GM18508 (cell line): ENCODE data around the gene SPTLC3.
A peak's percentile ranks its signal among the peaks of the same experiment; 100 is the strongest.
"Not testable (repeated sequence)": the region's sequence is repeated elsewhere in the genome, so short reads cannot be mapped to it uniquely, and the experiment has no call there.

Source experiments
- ATAC-seq: cut with Tn5 transposase; IDR thresholded peaks from one replicate; pipeline ENCODE4 v1.9.1; 2021; ENCODE audit warnings: moderate number of reproducible peaks; ENCODE audit not compliant: insufficient read depth, unreplicated experiment

SPTLC3 gene

DNA sequence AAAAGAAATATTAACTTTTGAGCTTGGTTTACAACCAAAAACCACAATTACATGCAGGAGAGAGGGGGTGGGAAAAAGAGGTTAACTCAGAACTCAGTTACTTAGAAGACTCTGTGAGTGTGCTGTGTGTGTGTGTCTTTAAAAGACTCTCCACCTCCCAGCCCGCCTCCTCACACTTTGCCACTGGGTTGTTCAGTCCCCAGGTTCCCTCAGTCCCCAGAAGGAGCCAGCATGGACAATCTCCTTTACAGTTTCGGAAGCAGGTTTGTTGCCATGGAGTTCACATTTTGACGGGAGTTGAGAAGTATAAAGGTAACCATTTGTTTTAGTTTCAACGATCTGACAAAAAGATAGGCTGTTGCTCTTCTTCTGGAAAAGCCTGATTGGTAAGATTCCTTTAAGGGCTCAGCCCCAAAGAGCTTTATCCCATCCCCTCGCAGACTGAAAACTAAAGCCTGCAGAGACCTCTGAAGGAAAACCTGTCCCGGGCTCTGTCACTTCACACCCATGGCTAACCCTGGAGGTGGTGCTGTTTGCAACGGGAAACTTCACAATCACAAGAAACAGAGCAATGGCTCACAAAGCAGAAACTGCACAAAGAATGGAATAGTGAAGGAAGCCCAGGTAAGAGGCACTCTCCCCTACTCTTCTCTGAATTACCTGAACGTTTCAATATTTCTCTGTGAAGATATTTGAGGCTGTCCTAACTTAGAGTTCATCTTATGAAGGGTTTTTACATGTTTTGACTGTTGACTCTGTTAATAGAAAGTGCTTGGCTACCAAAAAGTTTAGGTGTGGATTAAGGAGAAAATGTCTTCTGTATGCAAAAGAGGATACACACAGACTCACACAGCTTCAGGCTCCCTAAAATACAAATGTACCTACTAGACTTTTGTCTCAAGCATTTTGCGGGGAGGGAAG is at the start of gene SPTLC3:
TSS of gene SPTLC3 (plus strand) at position 212 of the 921 bp plus-strand sequence. CDS start at position 508, 296 bp downstream.
- ATAC-seq, result peak; percentile 25

DNA sequence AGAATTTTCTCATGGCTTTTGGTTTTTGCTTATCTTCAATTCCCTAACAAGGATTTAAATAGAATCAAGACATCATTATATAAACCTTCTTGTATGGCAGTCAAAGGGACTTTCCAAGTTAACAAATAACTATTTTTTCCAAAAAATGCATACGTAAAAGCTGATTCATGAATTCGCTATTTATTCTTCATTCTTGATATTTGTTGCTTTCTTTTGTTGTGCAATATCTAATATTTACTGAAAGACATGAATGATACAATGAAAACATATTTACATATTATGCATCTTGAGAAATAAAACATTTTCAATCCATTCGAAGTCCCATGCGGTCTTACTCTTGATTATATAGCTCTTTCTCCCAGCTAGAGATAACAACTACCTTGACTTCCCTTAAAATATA is 47.0 kb upstream of the SPTLC3 start:
- no peak for ATAC-seq

GRCh38 chr20:12962895-12963294 is 45.9 kb upstream of the SPTLC3 start:
- ATAC-seq, result no peak

DNA sequence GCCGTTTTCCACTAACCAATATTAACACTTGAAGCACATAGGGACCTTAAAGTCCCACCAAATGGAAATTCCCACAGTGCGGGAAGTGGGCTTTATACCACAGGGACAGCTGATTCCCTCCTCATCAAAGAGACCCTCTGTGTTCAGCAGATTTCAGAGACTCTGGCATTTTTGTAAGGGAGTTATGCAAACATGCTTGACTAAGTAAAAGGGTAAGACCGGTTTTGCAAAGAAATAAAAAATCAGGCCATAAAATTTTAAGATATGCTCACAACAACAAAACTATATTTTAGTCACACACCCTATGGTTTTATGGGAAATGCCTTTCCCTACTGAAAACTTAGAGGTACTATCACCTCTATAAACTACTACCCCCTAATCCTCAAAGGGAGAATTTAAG is 45.4 kb upstream of the SPTLC3 start:
- no peak for ATAC-seq

DNA sequence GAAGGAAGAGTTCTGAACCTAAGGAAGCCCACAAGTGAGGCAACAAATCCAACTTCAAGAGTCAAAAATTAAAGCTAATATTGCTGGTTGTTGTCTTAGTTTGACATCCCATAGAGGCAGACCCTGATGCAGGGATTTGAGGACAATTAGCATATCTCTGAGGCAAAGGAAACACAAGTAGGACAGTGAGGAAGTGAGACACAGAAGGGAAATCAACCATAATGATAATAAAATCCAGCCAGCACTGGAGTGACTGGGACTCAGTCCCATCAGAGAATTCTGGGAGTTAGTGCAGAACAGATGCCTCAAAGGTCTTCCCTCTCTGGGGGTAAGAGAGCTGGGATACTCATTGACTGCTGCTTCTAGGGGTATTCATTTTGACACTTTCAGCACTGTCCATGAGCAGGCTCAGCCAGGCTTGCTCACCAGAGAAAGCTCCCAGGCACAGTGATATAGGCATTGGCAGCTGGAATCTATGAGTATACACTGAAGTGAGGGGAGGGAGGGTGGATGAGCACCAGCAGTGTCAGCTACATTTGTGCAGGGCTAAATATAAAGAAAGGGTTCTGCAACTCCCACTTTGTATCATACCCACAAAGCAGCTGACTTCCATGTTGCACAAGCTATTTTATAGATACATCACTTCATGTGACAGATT is 43.4 kb upstream of the SPTLC3 start:
- ATAC-seq, result no peak

DNA sequence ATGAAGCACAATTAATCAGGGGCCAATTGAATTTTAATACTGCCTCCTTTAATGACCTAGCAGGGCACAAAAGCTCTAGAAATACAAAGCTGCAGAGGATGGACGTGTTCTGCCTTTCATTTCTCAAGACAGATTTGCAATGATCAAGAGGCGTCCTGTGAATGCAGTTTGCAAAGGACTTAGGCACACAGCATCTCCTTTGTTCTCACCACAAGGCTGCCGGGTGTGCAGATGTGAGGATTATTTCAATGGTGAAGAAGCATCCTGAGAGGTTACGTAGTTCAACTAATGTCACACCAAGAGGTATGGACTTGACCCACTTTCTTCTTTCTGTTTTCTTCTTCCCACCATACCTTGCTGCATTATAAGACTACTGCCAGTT is 42.9 kb upstream of the SPTLC3 start:
- no peak for ATAC-seq

- no peak for ATAC-seq
Measured at GRCh38 chr20:12966468-12967085, 42.2 kb upstream of the SPTLC3 start.

GRCh38 chr20:12967932-12968331 is 40.8 kb upstream of the SPTLC3 start:
- ATAC-seq, result no peak

DNA sequence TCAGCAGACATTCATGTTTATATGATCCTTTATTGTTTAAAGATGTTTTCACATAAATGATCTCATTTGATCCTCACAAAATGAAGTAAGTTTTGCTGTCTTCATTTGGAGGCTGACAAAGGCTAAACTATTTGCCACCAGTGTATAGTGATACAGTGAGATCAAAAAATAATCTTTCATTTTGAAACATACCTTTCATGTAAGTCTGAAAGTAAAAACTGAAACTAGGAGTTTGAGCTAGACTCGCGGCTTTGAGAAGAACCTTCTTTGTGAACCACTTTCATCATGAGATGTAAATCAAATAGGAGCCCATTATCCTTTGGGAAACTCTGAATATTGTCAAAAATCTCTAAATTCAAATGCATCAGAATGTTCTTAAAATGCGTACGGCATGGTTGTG is 40.3 kb upstream of the SPTLC3 start:
- ATAC-seq, result no peak

DNA sequence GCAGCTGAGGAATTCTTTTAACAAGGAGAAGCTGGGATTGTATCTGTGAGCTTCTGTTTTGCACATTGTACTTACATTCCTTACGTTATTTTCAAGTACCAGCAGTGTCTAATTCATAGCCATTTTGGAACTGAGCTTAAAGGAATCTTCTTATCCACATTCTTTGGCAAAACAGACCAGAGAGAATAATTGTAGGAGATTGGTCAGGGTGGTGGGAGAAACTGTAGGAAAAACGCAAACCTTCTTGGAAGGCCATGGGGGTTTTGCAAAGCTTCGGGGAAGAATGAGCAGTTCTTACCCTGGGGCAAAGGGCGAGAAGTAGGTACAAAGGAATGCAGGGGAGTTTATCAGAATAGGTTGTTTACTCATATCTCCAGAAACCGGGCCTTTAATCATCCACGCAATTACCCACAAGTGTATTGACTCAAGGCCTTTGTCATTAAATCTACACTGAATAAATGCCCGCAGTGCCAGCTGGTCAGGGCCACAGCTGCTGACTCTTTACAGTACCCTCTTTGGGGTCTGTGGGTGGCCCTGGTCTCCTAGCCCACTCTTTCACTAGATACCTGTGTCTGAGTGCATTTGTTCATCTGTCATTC is 39.6 kb upstream of the SPTLC3 start:
- ATAC-seq, result no peak

DNA sequence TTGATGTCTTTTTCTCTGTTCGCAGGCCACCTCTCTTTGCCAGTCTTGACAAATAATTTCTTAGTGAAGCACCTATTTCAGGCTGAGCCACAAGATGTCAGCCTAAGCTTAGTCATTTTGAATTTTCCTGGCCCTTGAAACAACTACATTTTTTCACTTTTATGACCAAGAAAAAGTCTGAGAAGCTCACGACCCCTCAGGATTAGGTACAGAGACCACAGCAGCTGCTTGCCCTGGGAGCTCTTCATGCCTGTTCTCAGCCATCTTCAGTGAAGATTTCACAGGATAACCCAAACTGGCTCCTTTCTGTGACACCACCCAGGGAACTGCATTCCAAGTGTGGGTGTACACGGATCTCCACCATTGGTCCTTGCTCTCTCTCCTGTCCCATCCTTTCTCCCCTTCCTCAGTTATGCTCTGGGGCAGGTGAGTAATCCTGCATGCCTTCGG is 38.4 kb upstream of the SPTLC3 start:
- no peak for ATAC-seq

GRCh38 chr20:12975833-12976608 is 32.8 kb upstream of the SPTLC3 start:
- ATAC-seq, result no peak

GRCh38 chr20:12976720-12977309 is 32.0 kb upstream of the SPTLC3 start:
- no peak for ATAC-seq

DNA sequence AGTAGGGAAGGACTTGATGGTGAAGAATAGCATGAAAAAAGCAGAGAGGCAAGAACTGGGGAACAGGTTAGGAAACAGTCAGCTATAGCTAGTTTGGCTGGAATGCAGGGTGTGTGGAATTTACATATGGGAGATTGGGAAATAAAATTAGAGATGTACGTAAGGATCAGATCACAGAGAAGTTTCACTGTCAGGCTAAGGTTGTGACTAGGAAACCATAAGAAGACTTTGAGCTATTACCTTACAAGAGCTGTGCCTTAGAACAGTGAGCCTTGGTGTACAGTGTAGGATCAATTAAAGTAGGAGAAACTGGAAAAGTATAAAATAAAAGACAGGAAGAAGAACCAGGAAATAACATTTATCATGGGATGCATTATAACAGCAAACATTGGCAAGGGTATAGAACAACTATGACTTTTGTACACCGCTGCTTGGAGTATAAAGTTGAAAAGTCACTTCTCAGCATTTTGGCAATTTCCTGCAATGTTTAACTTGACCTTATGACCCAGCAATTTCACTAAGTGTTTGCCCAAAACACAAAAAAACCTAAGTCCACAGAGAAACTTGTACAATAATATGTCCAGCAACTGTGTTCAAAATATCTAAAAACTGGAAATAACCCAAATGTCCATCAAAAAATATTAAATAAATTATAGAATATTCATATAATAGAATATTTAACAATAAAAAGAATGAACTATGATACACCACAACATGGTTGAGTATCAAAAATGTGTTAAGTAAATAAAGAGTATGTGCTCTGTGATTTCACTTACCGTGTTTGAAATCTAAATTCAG is 31.2 kb upstream of the SPTLC3 start:
- no peak for ATAC-seq

GRCh38 chr20:12978126-12978394 is 30.7 kb upstream of the SPTLC3 start:
- ATAC-seq, result no peak

GRCh38 chr20:12978613-12979495 is 29.9 kb upstream of the SPTLC3 start:
- ATAC-seq, result no peak

GRCh38 chr20:12979713-12980112 is 29.1 kb upstream of the SPTLC3 start:
- not testable (repeated sequence) for ATAC-seq

- ATAC-seq, result no peak
Measured at GRCh38 chr20:12982098-12982497, 26.7 kb upstream of the SPTLC3 start.
